Erythroblast (primary cell): ENCODE data around the gene LTBP1.

ENCODE experiments used
- GATA1 ChIP-seq: IDR thresholded peaks from 2 replicates; pipeline ENCODE4 v1.6.1; 2011; ENCODE audit warnings: low read depth, mild to moderate bottlenecking, control low read depth, low read length, moderate library complexity
- POLR2A ChIP-seq: IDR thresholded peaks from 2 replicates; pipeline ENCODE4 v1.6.1; 2011; ENCODE audit warnings: mild to moderate bottlenecking, low read length

DNA sequence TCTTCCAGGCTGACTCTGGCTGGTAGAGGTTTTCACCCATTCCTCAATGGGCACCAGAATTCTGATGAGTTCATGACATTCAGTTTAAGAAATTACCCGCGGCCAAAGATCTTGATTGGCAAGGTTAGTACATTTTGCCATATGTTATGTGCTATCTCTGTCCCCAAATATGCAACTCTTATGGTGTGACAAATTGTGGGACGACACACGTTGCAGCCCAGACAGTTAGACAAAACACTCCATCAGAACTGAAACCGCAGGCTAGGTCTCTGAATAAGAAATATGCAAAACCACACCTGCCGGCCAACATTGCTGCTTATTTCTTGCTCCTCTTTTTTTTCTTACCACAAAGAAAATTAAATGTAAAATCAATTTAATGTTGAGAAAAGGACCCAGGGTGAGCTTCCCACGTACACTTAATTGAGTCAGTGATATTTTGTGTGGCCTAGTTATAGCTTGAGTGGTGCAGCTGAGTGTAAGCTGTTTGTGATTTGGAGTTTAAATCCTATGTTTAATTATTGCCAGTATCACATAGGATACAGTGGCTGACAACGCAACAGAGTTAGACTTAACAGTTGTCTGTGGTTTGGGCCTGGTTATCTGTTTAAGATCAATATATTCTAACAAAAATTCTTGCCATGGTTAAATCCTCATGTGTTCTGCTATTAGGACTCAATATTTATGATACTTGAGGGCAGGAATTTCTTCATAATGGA lies 35.7 kb upstream of the LTBP1 start:
- TF ChIP-seq POLR2A (no peak), GATA1 (no peak)
